ENCODE results near the gene NBAS.

DNA sequence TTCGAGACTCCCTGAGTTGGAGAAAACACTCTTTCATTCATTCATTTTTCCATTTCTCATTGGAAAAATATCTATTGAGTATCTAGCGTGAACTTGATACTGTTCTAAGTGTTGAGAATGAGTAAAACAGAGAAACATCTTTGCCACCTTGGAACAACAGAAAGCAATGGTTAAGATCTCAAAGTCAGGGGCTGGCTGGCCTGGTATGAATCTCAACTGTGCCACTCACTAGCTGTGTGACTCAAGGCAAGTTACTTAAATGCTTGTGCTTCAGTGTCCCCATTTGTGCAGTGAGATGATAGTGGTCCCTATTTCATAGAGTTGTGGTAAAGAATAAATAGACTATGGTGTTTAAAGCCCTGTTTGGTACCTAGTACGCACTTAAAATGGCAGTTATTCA, 415.2 kb downstream of the NBAS start:
- no peak for TF ChIP-seq POLR2AphosphoS5 (IDR thresholded peaks at IDR 0.05; ENCODE audit: low read depth, low read length)
- no peak for TF ChIP-seq TAF1 (IDR thresholded peaks at IDR 0.05; ENCODE audit: borderline replicate concordance, insufficient read depth, low read length)
- no peak for TF ChIP-seq FOXP2 (optimal IDR thresholded peaks at IDR 0.05; ENCODE audit: borderline replicate concordance, extremely low read depth, extremely low read length, insufficient read depth)

Measured in PFSK-1 (cell line).